Measurements from ENCODE around the gene PTOV1. TPM values are rescaled to one million over a fixed set of nuclear protein-coding genes. Genes with fewer than 3 reads are reported as not detected.

PTOV1 gene
- total and polyA plus RNA-seq, 2 of the 13 experiments (the other 11 are each of a cell fraction or from before 2014, with no cell fraction given): 63.5 to 68.5 TPM

- TF ChIP-seq PAXIP1 (CRISPR knock-in tag; conservative IDR thresholded peaks at IDR 0.05) (no peak; the same call in 1 of the 2 replicates), YEATS4 (CRISPR knock-in tag; IDR thresholded peaks at IDR 0.05; ENCODE audit: borderline replicate concordance) (peak; percentile 96), HNF1B (CRISPR knock-in tag; IDR thresholded peaks at IDR 0.05) (no peak), SPEN (CRISPR knock-in tag; IDR thresholded peaks at IDR 0.05; ENCODE audit: low read depth) (peak; percentile 88), AHR (CRISPR knock-in tag; IDR thresholded peaks at IDR 0.05) (no peak), ZSCAN21 (CRISPR knock-in tag; IDR thresholded peaks at IDR 0.05; ENCODE audit: borderline replicate concordance) (peak; percentile 92; the same call in 1 of the 2 replicates), NONO (IDR thresholded peaks at IDR 0.05) (no peak), NONO (CRISPR knock-in tag; conservative IDR thresholded peaks at IDR 0.05) (peak; percentile 68; the same call in 1 of the 2 replicates), RBFOX2 (IDR thresholded peaks at IDR 0.05; ENCODE audit: low read depth, low read length) (peak; percentile 88), IRF1 (CRISPR knock-in tag; IDR thresholded peaks at IDR 0.05; ENCODE audit: low read depth) (no peak), ZKSCAN5 (CRISPR knock-in tag; IDR thresholded peaks at IDR 0.05) (no peak), ZGPAT (CRISPR knock-in tag; IDR thresholded peaks at IDR 0.05) (peak; percentile 87), MEF2D (CRISPR knock-in tag; IDR thresholded peaks at IDR 0.05) (0 out of 2 replicates have a peak, but pooled peaks have one; percentile 30), ZNF776 (CRISPR knock-in tag; IDR thresholded peaks at IDR 0.05) (0 out of 2 replicates have a peak, but pooled peaks have one; percentile 79), ATF3 (CRISPR knock-in tag; IDR thresholded peaks at IDR 0.05) (no peak; the same call in 1 of the 2 replicates), CTCF (CRISPR knock-in tag; IDR thresholded peaks at IDR 0.05) (peak; percentile 20; the same call in 1 of the 2 replicates), MXD4 (CRISPR knock-in tag; IDR thresholded peaks at IDR 0.05) (peak; percentile 51; the same call in 1 of the 2 replicates), ZNF329 (CRISPR knock-in tag; IDR thresholded peaks at IDR 0.05; ENCODE audit: low read depth) (0 out of 2 replicates have a peak, but pooled peaks have one; percentile 42), NFATC3 (CRISPR knock-in tag; IDR thresholded peaks at IDR 0.05) (no peak)
Measured at GRCh38 chr19:49850487-49851342, at the start of gene PTOV1 (continued).

All from HepG2 (cell line).